HG03175 (cell line): ENCODE measurements around the gene ADSS1.

Source experiments
- ATAC-seq: cut with Tn5 transposase; IDR thresholded peaks from one replicate; pipeline ENCODE4 v1.9.1; 2021; ENCODE audit warnings: mild to moderate bottlenecking, moderate library complexity; ENCODE audit not compliant: unreplicated experiment

ADSS1 gene

GRCh38 chr14:104778694-104779331 is 54.8 kb downstream of the ADSS1 start:
- no peak for ATAC-seq

- ATAC-seq: no peak
Observed at GRCh38 chr14:104779776-104780512, 55.9 kb downstream of the ADSS1 start.

- no peak for ATAC-seq
Observed at GRCh38 chr14:104780513-104781030, 56.5 kb downstream of the ADSS1 start.

- ATAC-seq: no peak
Observed at GRCh38 chr14:104781271-104782077, 57.4 kb downstream of the ADSS1 start.

GRCh38 chr14:104782086-104782807 is 58.2 kb downstream of the ADSS1 start:
- ATAC-seq: no peak

- ATAC-seq: no peak
Observed at GRCh38 chr14:104782808-104783139, 58.7 kb downstream of the ADSS1 start.

- ATAC-seq: no peak
Observed at GRCh38 chr14:104783484-104784217, 59.6 kb downstream of the ADSS1 start.

GRCh38 chr14:104784218-104784568 is 60.2 kb downstream of the ADSS1 start:
- ATAC-seq: no peak

- ATAC-seq: no peak
Observed at GRCh38 chr14:104784846-104785707, 61.0 kb downstream of the ADSS1 start.

GRCh38 chr14:104785708-104786080 is 61.7 kb downstream of the ADSS1 start:
- no peak for ATAC-seq

- no peak for ATAC-seq
Observed at GRCh38 chr14:104786091-104786586, 62.1 kb downstream of the ADSS1 start.

- no peak for ATAC-seq
Observed at GRCh38 chr14:104786726-104787675, 63.0 kb downstream of the ADSS1 start.

- ATAC-seq: no peak
Observed at GRCh38 chr14:104787736-104788135, 63.7 kb downstream of the ADSS1 start.

GRCh38 chr14:104788161-104788818 is 64.3 kb downstream of the ADSS1 start:
- no peak for ATAC-seq

GRCh38 chr14:104788873-104789663 is 65.0 kb downstream of the ADSS1 start:
- ATAC-seq: no peak

- ATAC-seq: no peak
Observed at GRCh38 chr14:104789752-104790743, 66.0 kb downstream of the ADSS1 start.
